Measurements from ENCODE around the gene LAMC2.

Gene LAMC2

GRCh38 chr1:183203094-183203493, 17.0 kb downstream of the LAMC2 start:
- TF ChIP-seq CTCF (IDR thresholded peaks at IDR 0.05; ENCODE audit: borderline replicate concordance, extremely low read depth, low read length, poor library complexity, severe bottlenecking) (no peak), EZH2 (IDR thresholded peaks at IDR 0.05; ENCODE audit: borderline replicate concordance, low read depth, low read length, severe bottlenecking) (no peak)
- ATAC-seq (ENCODE audit: insufficient read depth, low read depth) = peak; percentile 70

GRCh38 chr1:183205196-183205781, 19.2 kb downstream of the LAMC2 start:
- Histone ChIP-seq H3K27me3 (ENCODE audit: insufficient read depth, low read length, poor library complexity) (no peaks in the 10 kb centered on the region), H3K4me2 (ENCODE audit: insufficient read depth, low read length) (no peak overlapping the region)
- ATAC-seq (ENCODE audit: insufficient read depth, low read depth) = no peak

More at GRCh38 chr1:183203094-183203493, 17.0 kb downstream of the LAMC2 start:
- peaks cover 6% of the 10 kb centered on the region for H3K4me1 ChIP-seq (ENCODE audit: insufficient read depth, low read length)
- H2AFZ ChIP-seq (ENCODE audit: low read depth, low read length) = no peak overlapping the region
- no peaks in the 10 kb centered on the region for H3K27me3 ChIP-seq (ENCODE audit: insufficient read depth, low read length, poor library complexity)
- no peak overlapping the region for H3K4me3 ChIP-seq (ENCODE audit: low read depth in 1 of 2, low read length in 2 of 2)
- H3K4me2 ChIP-seq (ENCODE audit: insufficient read depth, low read length) = no peak overlapping the region
- H3K9me3 ChIP-seq (ENCODE audit: insufficient read depth, low read length, severe bottlenecking) = no peaks in the 10 kb centered on the region
- H4K20me1 ChIP-seq (ENCODE audit: insufficient read depth, low read length) = no peaks in the 10 kb centered on the region; the same call in 1 of the 2 replicates
- peak; percentile 20 for DNase-seq
- no peak overlapping the region for H3K27ac ChIP-seq (ENCODE audit: low read length)
- H3K9ac ChIP-seq (ENCODE audit: low read depth, low read length) = no peak overlapping the region
- no peaks in the 10 kb centered on the region for H3K79me2 ChIP-seq (ENCODE audit: insufficient read depth, low read length)
- H3K36me3 ChIP-seq (ENCODE audit: insufficient read depth, low read length) = no peaks in the 10 kb centered on the region

GRCh38 chr1:183206538-183207122, 20.6 kb downstream of the LAMC2 start:
- H3K79me2 ChIP-seq (ENCODE audit: insufficient read depth, low read length) = no peaks in the 10 kb centered on the region
- H3K36me3 ChIP-seq (ENCODE audit: insufficient read depth, low read length) = no peaks in the 10 kb centered on the region
- H3K4me1 ChIP-seq (ENCODE audit: insufficient read depth, low read length) = peaks cover 12% of the 10 kb centered on the region
- no peak overlapping the region for H3K4me2 ChIP-seq (ENCODE audit: insufficient read depth, low read length)
- no peak for TF ChIP-seq CTCF (IDR thresholded peaks at IDR 0.05; ENCODE audit: borderline replicate concordance, extremely low read depth, low read length, poor library complexity, severe bottlenecking)
- H3K4me3 ChIP-seq (ENCODE audit: low read depth in 1 of 2, low read length in 2 of 2) = no peak overlapping the region
- no peaks in the 10 kb centered on the region for H3K27me3 ChIP-seq (ENCODE audit: insufficient read depth, low read length, poor library complexity)
- H3K9ac ChIP-seq (ENCODE audit: low read depth, low read length) = no peak overlapping the region
- ATAC-seq (ENCODE audit: insufficient read depth, low read depth) (no peak), DNase-seq (no peak)
- H3K9me3 ChIP-seq (ENCODE audit: insufficient read depth, low read length, severe bottlenecking) = no peaks in the 10 kb centered on the region
- H2AFZ ChIP-seq (ENCODE audit: low read depth, low read length) = no peak overlapping the region
- H3K27ac ChIP-seq (ENCODE audit: low read length) = no peak overlapping the region
- no peaks in the 10 kb centered on the region for H4K20me1 ChIP-seq (ENCODE audit: insufficient read depth, low read length)

More at GRCh38 chr1:183205196-183205781, 19.2 kb downstream of the LAMC2 start:
- no peaks in the 10 kb centered on the region for H4K20me1 ChIP-seq (ENCODE audit: insufficient read depth, low read length)
- H3K79me2 ChIP-seq (ENCODE audit: insufficient read depth, low read length) = no peaks in the 10 kb centered on the region
- H2AFZ ChIP-seq (ENCODE audit: low read depth, low read length) = no peak overlapping the region
- no peak for DNase-seq
- no peaks in the 10 kb centered on the region for H3K9me3 ChIP-seq (ENCODE audit: insufficient read depth, low read length, severe bottlenecking)
- H3K4me3 ChIP-seq (ENCODE audit: low read depth in 1 of 2, low read length in 2 of 2) = no peak overlapping the region
- H3K27ac ChIP-seq (ENCODE audit: low read length) = no peak overlapping the region
- peaks cover 12% of the 10 kb centered on the region for H3K4me1 ChIP-seq (ENCODE audit: insufficient read depth, low read length)
- no peaks in the 10 kb centered on the region for H3K36me3 ChIP-seq (ENCODE audit: insufficient read depth, low read length)
- TF ChIP-seq CTCF (IDR thresholded peaks at IDR 0.05; ENCODE audit: borderline replicate concordance, extremely low read depth, low read length, poor library complexity, severe bottlenecking) = no peak
- TF ChIP-seq EZH2 (IDR thresholded peaks at IDR 0.05; ENCODE audit: borderline replicate concordance, low read depth, low read length, severe bottlenecking) = no peak
- no peak overlapping the region for H3K9ac ChIP-seq (ENCODE audit: low read depth, low read length)
